Fibroblast of villous mesenchyme (primary cell): Measurements from ENCODE around the gene PTPN3. TPM values are rescaled to one million over a fixed set of nuclear protein-coding genes. Genes with fewer than 3 reads are reported as not detected.

ENCODE experiments used
- DNase-seq: peaks from one replicate; pipeline ENCODE4 v3.0.0-alpha.2; 2010; ENCODE audit warnings: low read depth
- H3K4me3 ChIP-seq: 2 replicates; pipeline ENCODE4 v1.5.1; 2011; ENCODE audit warnings: low read depth, mild to moderate bottlenecking, low read length
- CTCF ChIP-seq: IDR thresholded peaks from 2 replicates; pipeline ENCODE4 v1.5.1; 2012; ENCODE audit warnings: low read depth, mild to moderate bottlenecking, low read length; ENCODE audit not compliant: insufficient read depth
- total RNA-seq: library from RNA; depleted of rRNA; stranded (reverse); fragments of >200 nt; gene quantifications from 2 replicates; pipeline ENCODE4 v1.2.3, GENCODE V29; 2012

The PTPN3 gene
- total RNA-seq, 1 donor: under 0.01 TPM

GRCh38 chr9:109439378-109440116, 58.6 kb downstream of the PTPN3 start:
- DNase-seq: no peak
- H3K4me3 ChIP-seq: no peak overlapping the region
- no peak for TF ChIP-seq CTCF

GRCh38 chr9:109437286-109437685, 60.8 kb downstream of the PTPN3 start:
- no peak for DNase-seq
- no peak for TF ChIP-seq CTCF
- H3K4me3 ChIP-seq: no peak overlapping the region

- DNase-seq: no peak
- no peak for TF ChIP-seq CTCF
Observed at GRCh38 chr9:109436071-109436470, 62.0 kb downstream of the PTPN3 start.

GRCh38 chr9:109433476-109433875, 64.6 kb downstream of the PTPN3 start:
- H3K4me3 ChIP-seq: no peak overlapping the region
- no peak for DNase-seq
- TF ChIP-seq CTCF: no peak

More at GRCh38 chr9:109436071-109436470, 62.0 kb downstream of the PTPN3 start:
- H3K4me3 ChIP-seq: no peak overlapping the region

- DNase-seq: no peak
- no peak for TF ChIP-seq CTCF
- H3K4me3 ChIP-seq: no peak overlapping the region
Observed at GRCh38 chr9:109430231-109430630, 67.9 kb downstream of the PTPN3 start.

GRCh38 chr9:109428854-109429253, 69.3 kb downstream of the PTPN3 start:
- no peak overlapping the region for H3K4me3 ChIP-seq
- no peak for TF ChIP-seq CTCF
- DNase-seq: no peak

GRCh38 chr9:109427886-109428285, 70.2 kb downstream of the PTPN3 start:
- no peak for DNase-seq
- TF ChIP-seq CTCF: no peak
- no peak overlapping the region for H3K4me3 ChIP-seq
